ENCODE data around the gene DEGS1.

DNA sequence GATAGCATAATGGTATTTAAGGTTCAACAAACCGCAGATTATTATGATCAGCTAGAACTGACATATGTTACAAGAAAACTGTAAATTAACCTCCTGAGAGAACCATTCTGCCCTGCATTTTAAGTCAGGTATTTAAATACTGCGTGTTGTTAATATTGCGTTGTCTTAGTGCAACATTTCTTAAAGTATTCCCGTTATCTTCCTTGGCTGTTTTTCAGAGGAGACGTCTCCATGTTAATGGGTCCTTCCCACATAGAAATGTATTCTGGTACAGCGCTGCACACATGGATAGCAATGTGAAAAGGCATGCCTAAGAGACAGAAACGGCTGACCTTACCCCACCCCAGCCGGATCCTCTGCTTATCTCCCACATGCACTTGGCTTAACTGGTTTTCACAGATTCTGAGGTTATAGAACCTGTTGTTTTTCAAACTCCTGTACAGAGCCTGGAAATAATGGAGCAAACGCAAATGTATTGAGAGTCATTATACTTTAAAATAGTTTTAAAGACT lies 22.8 kb upstream of the DEGS1 start:
- TF ChIP-seq CTCF (IDR thresholded peaks at IDR 0.05) (no peak), POLR2A (IDR thresholded peaks at IDR 0.05) (no peak)
